AG10803 (cell line): ENCODE results near the gene YIPF3.
"Not testable (repeated sequence)": the region's sequence is repeated elsewhere in the genome, so short reads cannot be mapped to it uniquely, and the experiment has no call there.

Experiments
- DNase-seq: peaks from one replicate; pipeline ENCODE4 v3.0.0; 2010; ENCODE audit warnings: low read depth
- H3K4me3 ChIP-seq: 2 replicates; pipeline ENCODE4 v1.5.1; 2011; ENCODE audit warnings: mild to moderate bottlenecking, low read length, control low read depth
- TF ChIP-seq, protein P1 (sequence below): conservative IDR thresholded peaks from 2 replicates; pipeline ENCODE4 v1.5.1; 2011; ENCODE audit warnings: mild to moderate bottlenecking, low read length, control low read depth, inconsistent platforms

YIPF3 gene

DNA sequence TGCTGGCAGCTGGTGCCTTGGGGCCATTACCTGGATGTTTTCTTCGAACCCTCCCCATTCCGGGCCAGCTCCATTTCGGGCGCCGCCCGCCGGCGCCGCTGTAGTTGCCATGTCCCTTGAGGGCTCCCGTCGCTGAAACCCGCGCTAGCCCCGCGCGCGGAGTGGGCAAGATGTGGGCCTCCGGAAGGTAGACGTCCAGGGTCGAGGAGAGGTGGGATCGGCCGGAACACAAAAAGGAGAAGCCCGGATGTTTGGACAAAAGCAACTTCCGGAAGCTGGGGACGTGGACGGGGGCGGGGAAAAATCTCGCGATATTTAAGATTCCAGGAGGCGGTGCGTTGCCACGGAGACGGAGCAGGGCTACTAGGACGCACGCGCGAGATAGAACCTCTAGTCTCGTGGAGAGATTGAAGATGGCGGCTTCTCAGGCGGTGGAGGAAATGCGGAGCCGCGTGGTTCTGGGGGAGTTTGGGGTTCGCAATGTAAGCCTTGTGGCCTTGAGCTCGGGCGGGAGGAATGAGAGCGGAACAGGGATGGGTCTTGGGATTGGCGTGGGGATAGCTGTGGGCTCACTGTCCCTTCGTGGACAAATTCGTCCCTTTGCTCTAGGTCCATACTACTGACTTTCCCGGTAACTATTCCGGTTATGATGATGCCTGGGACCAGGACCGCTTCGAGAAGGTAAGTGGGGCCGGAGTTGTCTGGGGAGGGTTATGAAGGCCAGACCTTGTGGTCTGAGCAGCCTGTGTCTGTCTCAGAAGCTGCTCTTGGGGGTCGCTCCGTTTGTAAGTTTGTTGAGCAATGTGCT, at the start of gene YIPF3, which contains the start of gene POLR1C:
Gene YIPF3, minus strand, starts transcription at position 230 of the 808 bp plus-strand sequence. Its CDS starts 119 bp downstream, at position 111.
Gene POLR1C, plus strand, starts transcription at position 393 of the 808 bp plus-strand sequence. Its CDS starts 21 bp downstream, at position 414.
- DNase-seq = peak; percentile 97
- H3K4me3 ChIP-seq = peak within 1 kb of the TSS; percentile 99
- TF ChIP-seq, protein P1, sequence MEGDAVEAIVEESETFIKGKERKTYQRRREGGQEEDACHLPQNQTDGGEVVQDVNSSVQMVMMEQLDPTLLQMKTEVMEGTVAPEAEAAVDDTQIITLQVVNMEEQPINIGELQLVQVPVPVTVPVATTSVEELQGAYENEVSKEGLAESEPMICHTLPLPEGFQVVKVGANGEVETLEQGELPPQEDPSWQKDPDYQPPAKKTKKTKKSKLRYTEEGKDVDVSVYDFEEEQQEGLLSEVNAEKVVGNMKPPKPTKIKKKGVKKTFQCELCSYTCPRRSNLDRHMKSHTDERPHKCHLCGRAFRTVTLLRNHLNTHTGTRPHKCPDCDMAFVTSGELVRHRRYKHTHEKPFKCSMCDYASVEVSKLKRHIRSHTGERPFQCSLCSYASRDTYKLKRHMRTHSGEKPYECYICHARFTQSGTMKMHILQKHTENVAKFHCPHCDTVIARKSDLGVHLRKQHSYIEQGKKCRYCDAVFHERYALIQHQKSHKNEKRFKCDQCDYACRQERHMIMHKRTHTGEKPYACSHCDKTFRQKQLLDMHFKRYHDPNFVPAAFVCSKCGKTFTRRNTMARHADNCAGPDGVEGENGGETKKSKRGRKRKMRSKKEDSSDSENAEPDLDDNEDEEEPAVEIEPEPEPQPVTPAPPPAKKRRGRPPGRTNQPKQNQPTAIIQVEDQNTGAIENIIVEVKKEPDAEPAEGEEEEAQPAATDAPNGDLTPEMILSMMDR = no peak

DNA sequence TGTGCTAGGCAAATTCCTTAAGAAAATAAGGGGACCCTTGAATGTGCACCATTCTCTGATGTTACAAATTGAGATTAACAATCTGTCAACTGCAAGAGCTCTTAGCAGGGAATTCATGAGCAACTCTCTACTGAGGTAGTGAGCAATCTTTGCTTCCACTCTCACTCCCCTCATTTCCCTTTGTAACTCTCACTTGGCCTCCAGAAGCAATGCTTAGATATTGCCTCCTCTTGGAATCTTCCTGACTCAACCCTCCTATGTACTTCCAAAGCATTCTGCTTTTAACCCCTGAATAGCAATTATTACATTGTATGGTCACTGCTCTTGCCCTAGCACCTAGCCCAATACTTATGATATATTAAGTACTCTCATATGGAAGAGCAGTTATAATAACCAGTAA, 42.6 kb upstream of the YIPF3 start:
- DNase-seq = no peak
- TF ChIP-seq, protein P1 = no peak
- no peak overlapping the region for H3K4me3 ChIP-seq

DNA sequence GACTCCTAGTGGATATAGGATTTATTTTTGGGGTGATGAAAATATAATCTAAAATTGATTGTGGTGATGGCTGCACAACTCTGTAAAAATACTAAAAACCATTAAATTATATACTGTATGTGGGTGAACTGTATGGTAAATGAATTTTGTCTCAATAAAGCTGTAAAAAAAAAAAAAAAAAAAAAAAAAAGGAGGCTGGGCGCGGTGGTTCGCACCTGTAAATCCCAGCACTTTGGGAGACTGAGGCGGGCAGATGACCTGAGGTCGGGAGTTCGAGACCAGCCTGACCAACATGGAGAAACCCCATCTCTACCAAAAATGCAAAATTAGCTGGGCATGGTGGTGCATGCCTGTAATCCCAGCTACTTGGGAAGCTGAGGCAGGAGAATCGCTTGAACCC, 40.9 kb upstream of the YIPF3 start:
- DNase-seq, H3K4me3 ChIP-seq: not testable (repeated sequence)

DNA sequence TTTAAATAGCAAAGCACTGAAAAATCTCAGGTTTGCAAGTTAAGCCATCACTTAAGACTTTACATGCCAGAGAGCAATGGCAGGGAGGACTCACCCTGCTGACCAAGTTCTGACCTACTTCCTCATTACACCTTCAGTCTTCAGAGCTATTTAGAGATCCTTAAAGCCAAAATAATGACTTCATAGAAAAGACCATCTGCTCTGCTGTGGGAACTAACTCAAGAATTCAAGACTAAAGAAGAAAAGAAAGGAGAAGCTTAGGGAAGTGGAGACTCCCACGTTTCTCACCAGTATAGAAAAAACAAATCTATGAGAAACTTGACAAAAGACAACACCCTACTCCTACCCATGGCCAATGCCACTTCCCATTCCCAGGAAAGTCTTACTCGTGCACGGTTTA, 30.5 kb upstream of the YIPF3 start:
- no peak for DNase-seq
- TF ChIP-seq, protein P1 = no peak
- H3K4me3 ChIP-seq = no peak overlapping the region

DNA sequence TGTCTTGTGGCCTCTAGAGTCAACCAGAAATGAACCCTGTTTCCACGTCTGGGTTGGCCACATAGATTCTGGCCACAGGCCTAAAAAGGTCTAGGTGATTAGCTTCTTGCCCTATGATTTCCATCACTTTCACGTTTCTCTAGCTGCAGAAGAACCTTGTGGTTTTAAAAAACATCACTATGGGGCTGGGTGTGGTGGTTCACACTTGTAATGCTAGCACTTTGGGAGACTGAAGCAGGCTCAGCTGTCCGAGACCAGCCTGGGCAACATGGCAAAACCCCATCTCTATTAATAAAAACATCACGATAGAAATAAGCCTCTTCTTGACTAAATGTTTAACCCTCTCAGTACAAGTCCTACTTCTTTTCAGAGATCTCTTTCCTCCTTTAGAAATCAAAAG, 27.7 kb upstream of the YIPF3 start:
- H3K4me3 ChIP-seq = no peak overlapping the region
- TF ChIP-seq, protein P1 = no peak
- no peak for DNase-seq

DNA sequence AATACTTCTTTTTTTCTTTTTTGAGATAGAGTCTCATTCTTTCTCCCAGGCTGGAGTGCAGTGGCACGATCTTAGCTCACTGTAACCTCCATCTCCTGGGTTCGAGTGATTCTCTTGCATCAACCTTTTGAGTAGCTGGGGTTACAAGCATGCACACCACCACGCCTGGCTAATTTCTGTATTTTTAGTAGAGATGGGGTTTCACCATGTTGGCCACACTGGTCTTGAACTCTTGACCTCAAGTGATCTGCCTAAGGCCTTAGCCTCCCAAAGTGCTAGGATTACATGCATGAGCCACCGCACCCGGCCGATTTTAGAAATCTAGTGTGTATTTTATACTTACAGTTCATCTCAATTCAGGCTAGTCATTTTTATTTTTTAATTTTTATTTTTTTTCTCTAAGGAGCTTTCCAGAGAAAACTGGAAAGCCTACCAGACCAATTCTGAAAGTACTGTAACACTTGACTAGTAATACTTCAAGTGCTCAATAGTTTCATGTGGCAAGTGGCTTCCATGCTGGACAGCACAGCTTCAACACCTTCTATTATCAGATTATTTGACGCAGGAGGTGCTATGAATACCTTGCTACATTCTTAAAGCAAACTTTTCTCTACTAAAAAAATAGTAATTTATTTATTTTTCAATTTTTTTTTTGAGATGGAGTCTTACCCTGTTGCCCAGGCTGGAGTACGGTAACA, 25.2 kb upstream of the YIPF3 start:
- no peak overlapping the region for H3K4me3 ChIP-seq
- TF ChIP-seq, protein P1 = no peak
- DNase-seq = no peak

DNA sequence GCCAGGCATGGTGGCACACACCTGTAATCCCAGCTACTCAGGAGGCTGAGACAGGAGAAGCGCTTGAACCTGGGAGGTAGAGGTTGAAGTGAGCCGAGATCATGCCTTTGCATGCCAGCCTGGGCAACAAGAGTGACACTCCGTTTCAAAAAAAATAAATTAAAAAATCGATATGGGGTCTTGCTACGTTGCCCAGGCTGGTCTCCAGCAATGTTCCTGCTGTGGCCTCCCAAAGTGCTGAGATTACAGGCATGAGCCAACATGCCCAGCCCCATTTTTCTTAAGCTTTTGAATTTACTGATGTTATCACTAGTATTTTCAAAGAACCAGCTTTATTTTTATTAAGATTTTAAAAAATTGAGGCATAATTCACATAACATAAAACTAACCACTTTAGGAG, 23.8 kb upstream of the YIPF3 start:
- no peak for DNase-seq
- H3K4me3 ChIP-seq = no peak overlapping the region
- TF ChIP-seq, protein P1 = no peak

DNA sequence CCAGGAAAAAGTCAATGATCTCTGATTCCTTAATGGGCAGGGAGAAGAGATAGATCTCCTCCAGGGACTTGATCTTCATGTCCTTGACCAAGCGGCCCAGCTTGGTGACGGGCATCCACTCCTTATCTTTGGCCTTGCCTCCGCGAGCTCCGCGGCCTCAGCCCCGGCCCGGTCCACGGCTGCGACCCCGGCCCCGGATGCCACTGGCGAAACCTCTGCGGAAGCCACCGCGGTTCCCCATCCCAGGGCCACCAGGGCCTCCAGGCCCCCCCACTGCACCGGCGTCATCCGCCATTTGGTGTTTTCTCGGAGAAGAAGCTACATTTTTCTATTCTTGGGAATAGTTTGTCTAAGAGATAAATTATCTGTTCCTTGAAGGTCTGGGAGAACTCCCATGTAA, 22.7 kb upstream of the YIPF3 start:
- not testable (repeated sequence) for DNase-seq, H3K4me3 ChIP-seq

DNA sequence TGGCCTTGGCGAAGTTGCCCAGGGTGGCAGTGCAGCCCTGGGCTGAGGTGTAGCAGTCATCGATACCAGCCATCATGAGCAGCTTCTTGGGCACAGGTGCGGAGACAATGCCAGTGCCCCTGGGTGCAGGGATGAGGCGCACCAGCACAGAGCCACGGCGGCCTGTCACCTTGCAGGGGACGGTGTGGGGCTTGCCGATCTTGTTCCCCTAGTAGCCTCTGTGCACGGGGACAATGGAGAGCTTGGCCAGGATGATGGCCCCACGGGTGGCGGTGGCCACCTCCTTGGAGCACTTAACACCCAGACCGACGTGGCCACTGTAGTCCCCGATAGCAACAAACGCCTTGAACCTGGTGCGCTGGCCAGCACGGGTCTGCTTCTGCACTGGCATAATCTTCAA, 22.3 kb upstream of the YIPF3 start:
- not testable (repeated sequence) for H3K4me3 ChIP-seq, DNase-seq
